Mesodermal cell (in vitro differentiated cells): ENCODE data around the gene NTF3.

Experiments
- H3K27ac ChIP-seq: 2 replicates; pipeline ENCODE4 v1.7.0; 2013; ENCODE audit warnings: mild to moderate bottlenecking, low read depth, low read length, moderate library complexity; ENCODE audit not compliant: severe bottlenecking
- H3K36me3 ChIP-seq: 2 replicates; pipeline ENCODE4 v1.7.1; 2013; ENCODE audit warnings: mild to moderate bottlenecking, low read length, moderate library complexity; ENCODE audit not compliant: control insufficient read depth, insufficient read depth
- H3K4me1 ChIP-seq: one replicate; pipeline ENCODE4 v1.7.1; 2013; ENCODE audit warnings: mild to moderate bottlenecking, low read length; ENCODE audit not compliant: insufficient read depth, control insufficient read depth, poor library complexity, severe bottlenecking
- H3K4me3 ChIP-seq: 2 replicates; pipeline ENCODE4 v1.7.0; 2013; ENCODE audit warnings: low read length, control low read depth, mild to moderate bottlenecking; ENCODE audit not compliant: insufficient read depth, poor library complexity, severe bottlenecking; ENCODE audit errors: extremely low read depth
- H3K9me3 ChIP-seq: 2 replicates; pipeline ENCODE4 v1.7.1; 2013; ENCODE audit warnings: mild to moderate bottlenecking, low read length, moderate library complexity; ENCODE audit not compliant: control insufficient read depth
- WGBS, 2 experiments: methylation state at CpG; one replicate each; pipeline ENCODE4 v1.1.5; 2013; ENCODE audit warnings: missing lambda C conversion rate in 2 of 2; ENCODE audit not compliant: insufficient coverage in 2 of 2; 5-methylcytosine and 5-hydroxymethylcytosine counted together

The NTF3 gene

DNA sequence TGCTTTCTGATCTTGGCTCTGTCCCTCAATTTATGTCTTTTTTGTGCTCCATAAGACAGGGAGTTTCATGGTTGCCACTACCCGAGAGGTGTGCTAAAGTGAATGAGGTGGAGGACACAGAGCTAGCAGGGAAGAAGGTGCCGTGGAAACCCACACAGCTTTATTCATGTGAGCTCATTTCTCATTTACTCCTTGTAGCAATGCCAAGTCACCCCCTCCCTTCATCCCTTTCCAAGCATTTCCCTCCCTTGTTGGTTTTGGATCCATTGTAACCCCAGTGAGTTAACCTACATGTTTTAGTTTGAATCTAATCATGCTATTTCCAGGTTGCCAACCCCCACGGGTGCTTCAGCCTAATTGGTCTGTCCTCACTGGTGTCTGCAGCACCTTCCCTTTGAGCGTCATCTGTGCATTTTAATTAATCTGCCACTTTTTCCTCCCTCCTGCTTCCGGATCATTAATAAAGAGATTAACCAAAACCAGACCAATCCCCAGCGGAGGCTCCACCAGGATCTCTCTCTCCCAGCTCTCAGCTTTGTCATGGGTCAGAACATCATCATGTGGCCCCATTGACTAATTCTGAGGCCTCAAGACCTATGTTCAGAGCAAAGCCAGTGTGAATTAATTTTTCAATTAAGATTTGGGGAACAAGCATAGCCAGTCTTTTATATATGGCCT, 56.2 kb downstream of the NTF3 start:
- WGBS, 2 experiments: 89 to 97% methylated on average over 4 of the region's 6 CpGs

DNA sequence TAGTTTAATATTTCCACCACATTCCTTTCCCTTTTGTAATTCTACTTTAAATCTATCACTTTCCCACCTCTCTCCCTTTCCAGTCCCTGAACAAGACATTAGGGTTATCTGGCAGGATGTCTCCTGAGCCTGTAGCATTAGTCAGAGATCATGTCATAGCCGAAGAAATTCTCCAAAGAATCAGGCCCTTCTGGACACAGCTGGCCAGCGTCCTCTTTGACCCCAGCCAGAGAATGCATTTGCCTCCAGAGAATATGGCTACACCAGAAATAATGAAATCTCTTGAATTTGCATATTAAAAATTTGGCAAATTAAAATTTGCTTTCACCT, 56.7 kb downstream of the NTF3 start:
- Histone ChIP-seq H3K9me3 (no peaks in the 10 kb centered on the region), H3K4me1 (peaks cover 23% of the 10 kb centered on the region), H3K27ac (peak overlapping the region; percentile 19), H3K4me3 (no peak overlapping the region), H3K36me3 (no peaks in the 10 kb centered on the region)
- WGBS, 2 experiments: 90 to 94% methylated on average over 2 of the region's 2 CpGs

More for the DNA sequence above, 56.2 kb downstream of the NTF3 start:
- Histone ChIP-seq H3K4me1 (peaks cover 23% of the 10 kb centered on the region), H3K27ac (no peak overlapping the region), H3K4me3 (no peak overlapping the region), H3K36me3 (no peaks in the 10 kb centered on the region), H3K9me3 (no peaks in the 10 kb centered on the region)

DNA sequence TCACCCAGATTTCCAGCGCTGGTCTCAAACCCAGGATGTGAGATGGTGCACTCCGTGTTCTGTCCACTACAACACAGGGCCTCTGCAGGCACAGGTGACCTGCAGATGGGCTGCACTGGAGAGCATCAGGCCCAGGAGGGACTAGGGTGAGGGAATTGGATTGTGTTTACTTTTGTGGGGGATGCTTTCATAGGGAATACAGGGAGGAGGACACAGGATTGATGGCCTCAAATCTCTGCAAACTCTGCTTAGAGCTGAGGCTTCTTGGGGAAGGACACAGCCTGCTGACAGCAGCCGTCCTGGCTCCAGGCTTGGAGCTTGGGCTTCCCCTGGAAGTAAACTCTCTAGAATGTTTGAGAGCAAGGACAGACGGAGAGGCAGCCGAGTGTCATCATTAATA, 57.1 kb downstream of the NTF3 start:
- peaks cover 23% of the 10 kb centered on the region for H3K4me1 ChIP-seq
- peak overlapping the region; percentile 19 for H3K27ac ChIP-seq
- H3K36me3 ChIP-seq: no peaks in the 10 kb centered on the region
- 91 to 94% methylated on average over 3 to 5 of the region's 5 CpGs for WGBS, 2 experiments
- H3K4me3 ChIP-seq: no peak overlapping the region
- H3K9me3 ChIP-seq: no peaks in the 10 kb centered on the region

DNA sequence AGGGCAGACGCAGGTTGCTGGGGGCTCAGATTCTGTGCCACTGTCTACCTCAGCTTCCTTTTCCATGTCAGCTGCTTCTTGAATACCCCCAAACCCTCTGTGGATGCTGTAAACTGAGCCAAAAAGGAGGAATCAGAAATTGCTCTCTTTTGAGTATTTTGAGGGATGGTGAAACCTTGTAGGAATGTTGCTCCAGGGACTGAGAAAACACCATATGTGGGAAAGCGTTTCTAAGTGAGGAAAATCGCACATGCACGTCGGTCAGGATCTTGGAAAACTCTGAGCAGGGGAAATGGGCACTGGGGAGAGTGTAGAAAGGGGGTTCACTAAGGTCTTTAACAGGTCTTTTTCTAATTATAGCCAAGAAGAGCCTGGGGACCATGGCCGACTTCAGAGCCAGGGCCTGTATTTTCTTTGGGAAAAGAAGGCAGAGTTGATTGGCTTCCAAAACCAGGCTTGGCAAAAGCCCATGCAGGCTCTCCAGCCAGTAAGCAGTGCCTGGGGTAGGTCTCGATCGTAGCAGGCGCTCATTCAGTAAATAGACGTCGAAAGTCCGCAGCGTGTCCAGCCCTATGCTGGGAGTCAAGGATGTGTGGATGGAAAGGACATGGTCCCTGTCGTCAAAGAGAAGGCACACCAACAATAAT, 58.0 kb downstream of the NTF3 start:
- H3K36me3 ChIP-seq: no peaks in the 10 kb centered on the region

DNA sequence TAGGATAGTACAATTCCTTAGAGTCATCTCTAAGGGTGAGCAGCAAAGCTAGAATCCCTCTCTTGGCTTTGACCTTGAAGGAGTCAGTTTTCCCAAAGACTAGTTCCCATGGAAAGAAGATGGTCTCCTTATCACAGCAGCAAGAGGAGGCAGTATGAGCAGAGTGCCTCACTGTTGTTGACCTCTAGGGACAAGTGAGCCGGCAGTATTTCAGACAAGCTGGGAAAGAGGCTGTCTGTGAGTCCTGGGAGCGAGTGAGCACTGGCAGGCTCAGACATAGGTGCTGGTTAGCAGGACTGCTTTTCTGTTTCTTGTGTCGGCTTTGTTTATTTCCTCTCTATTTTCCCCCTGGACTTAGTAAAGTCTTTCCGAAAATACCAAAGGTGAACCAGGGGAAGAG, 60.7 kb downstream of the NTF3 start:
- Histone ChIP-seq H3K27ac (no peak overlapping the region), H3K4me1 (peaks cover 20% of the 10 kb centered on the region), H3K4me3 (no peak overlapping the region), H3K36me3 (no peaks in the 10 kb centered on the region), H3K9me3 (no peaks in the 10 kb centered on the region)
- WGBS, 2 experiments: 0 to 43% methylated on average over 1 to 2 of the region's 4 CpGs

More for the DNA sequence above, 58.0 kb downstream of the NTF3 start:
- WGBS, 2 experiments: 95% methylated on average over 8 to 13 of the region's 14 CpGs
- Histone ChIP-seq H3K4me3 (no peak overlapping the region), H3K9me3 (no peaks in the 10 kb centered on the region), H3K27ac (no peak overlapping the region), H3K4me1 (peaks cover 23% of the 10 kb centered on the region)

DNA sequence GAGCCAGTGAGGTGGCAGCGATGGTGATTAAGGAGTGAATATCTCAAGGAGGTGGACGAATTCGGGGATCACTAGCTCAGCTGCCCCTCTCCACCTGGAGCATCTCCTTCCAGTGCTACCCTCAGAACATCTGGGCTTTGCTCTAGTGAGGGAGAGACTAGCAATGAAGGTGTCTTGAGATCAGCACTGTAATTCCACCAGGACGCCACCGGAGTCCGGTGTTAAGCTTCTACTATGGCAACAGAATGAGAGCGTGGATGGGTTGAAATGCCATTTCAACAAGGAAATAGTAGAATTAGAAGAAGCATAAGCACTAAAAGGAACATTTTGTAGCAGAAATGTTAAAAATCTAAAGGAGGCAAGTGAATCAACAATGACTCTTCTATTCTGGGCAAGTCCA, 61.1 kb downstream of the NTF3 start:
- H3K4me3 ChIP-seq: no peak overlapping the region
- H3K36me3 ChIP-seq: no peaks in the 10 kb centered on the region
- peaks cover 15% of the 10 kb centered on the region for H3K4me1 ChIP-seq
- no peak overlapping the region for H3K27ac ChIP-seq
- WGBS, 2 experiments: 84 to 94% methylated on average over 4 to 5 of the region's 7 CpGs
- H3K9me3 ChIP-seq: no peaks in the 10 kb centered on the region

DNA sequence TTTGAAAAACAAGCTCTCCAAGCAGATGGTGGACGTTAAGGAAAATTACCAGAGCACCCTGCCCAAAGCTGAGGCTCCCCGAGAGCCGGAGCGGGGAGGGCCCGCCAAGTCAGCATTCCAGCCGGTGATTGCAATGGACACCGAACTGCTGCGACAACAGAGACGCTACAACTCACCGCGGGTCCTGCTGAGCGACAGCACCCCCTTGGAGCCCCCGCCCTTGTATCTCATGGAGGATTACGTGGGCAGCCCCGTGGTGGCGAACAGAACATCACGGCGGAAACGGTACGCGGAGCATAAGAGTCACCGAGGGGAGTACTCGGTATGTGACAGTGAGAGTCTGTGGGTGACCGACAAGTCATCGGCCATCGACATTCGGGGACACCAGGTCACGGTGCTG, 62.4 kb downstream of the NTF3 start:
- Histone ChIP-seq H3K36me3 (no peaks in the 10 kb centered on the region), H3K9me3 (no peaks in the 10 kb centered on the region), H3K27ac (no peak overlapping the region), H3K4me1 (peaks cover 4% of the 10 kb centered on the region), H3K4me3 (no peak overlapping the region)
- WGBS, 2 experiments: 92% methylated on average over 28 of the region's 28 CpGs

DNA sequence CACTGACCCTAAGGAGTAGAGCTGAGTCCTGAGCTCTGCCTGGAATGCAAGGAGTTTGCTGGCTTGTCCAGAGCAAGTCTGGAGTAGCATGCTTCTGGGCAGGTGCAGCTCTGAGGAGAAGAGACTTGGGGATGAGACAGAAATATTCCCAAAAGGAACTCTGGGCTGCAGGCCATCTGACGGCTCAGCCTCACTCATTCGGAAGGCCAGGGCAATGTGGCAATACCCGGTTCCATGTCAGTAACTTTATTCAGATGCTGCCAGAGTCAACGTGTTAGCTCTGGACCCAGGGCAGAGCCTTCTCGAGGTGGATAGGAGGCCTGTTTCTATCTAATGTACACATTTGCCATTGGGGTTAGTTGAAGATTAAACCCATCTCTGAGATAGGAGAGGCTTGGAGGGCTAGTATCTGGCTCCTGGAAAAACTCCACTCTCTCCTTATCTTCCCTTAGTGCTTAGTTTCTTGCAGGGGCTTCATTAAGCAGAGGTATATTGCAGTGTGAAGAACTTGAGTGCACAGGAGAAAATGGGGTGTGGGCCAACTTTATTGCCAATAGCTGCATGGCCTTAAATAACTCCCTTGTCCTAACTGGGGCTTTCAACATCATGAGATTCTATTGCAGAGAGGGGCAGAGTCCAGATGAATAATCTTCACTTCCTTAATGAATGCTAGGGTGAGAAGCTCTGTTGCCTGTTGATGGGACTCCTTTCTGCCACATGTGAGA, 65.6 kb downstream of the NTF3 start:
- H3K36me3 ChIP-seq: no peaks in the 10 kb centered on the region
- no peak overlapping the region for H3K27ac ChIP-seq
- H3K9me3 ChIP-seq: no peaks in the 10 kb centered on the region
- H3K4me3 ChIP-seq: no peak overlapping the region
- 94 to 100% methylated on average over 5 of the region's 5 CpGs for WGBS, 2 experiments
- H3K4me1 ChIP-seq: no peaks in the 10 kb centered on the region

DNA sequence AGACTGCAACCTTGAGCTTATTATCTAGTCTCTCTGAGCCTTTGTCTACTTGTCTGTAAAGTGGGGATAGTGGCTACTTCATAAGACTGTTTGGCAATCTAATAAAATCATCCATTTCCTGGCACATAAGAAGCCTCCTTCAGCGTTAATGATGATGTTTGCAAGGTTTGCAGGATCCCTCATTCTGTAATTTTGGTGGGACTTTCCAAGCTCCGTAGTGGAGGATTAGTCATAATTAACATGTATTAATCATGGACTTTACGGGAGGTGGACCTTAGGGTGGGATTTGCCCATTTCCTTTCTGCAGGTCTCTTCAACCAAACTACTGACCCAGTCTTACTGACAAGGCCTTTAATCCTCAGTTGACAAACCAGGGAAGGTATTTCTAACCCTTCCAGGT, 66.2 kb downstream of the NTF3 start:
- H3K36me3 ChIP-seq: no peaks in the 10 kb centered on the region
- no peak overlapping the region for H3K27ac ChIP-seq
- WGBS, 2 experiments: no CpG with 5 or more reads among the region's 3 CpGs

DNA sequence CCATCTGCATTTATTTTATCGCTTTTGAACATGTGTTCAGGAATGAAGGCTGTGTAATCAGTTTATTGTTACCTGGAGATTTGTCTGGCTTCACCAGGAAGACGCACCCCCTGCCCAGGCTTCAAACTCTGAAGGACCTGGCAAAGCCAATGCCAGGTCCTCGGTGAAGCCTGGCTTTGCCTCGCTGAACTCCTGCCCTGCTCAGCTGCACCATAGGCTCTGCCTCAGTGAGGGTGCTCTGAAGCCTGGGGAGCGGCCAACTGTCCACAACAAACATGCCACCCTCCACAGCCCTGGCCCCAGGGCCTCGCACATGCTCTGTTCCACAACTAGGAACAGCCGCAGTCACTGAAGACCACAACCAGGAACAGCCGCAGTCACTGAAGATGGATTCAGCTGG, 66.9 kb downstream of the NTF3 start:
- Histone ChIP-seq H3K36me3 (no peaks in the 10 kb centered on the region), H3K4me1 (no peaks in the 10 kb centered on the region), H3K9me3 (no peaks in the 10 kb centered on the region), H3K4me3 (no peak overlapping the region), H3K27ac (no peak overlapping the region)
- 76 to 87% methylated on average over 2 to 7 of the region's 8 CpGs for WGBS, 2 experiments

More for the DNA sequence above, 66.2 kb downstream of the NTF3 start:
- no peaks in the 10 kb centered on the region for H3K4me1 ChIP-seq
- H3K9me3 ChIP-seq: no peaks in the 10 kb centered on the region
- H3K4me3 ChIP-seq: no peak overlapping the region
